Activated naive CD8-positive, alpha-beta T cell treated with anti-CD3 and anti-CD28 coated beads for 36 hours (primary cell): ENCODE results near the gene NMRK1. TPM values are rescaled to one million over a fixed set of nuclear protein-coding genes. Genes with fewer than 3 reads are reported as not detected.

Source experiments
- DNase-seq: peaks from one replicate; pipeline ENCODE4 v3.0.0; 2021
- H3K27ac Mint-ChIP-seq: one replicate; pipeline ENCODE4 v1.8.0; 2022; ENCODE audit warnings: mild to moderate bottlenecking, moderate library complexity, mixed read lengths
- H3K27me3 Mint-ChIP-seq: one replicate; pipeline ENCODE4 v1.8.0; 2022; ENCODE audit warnings: mild to moderate bottlenecking, mixed read lengths
- H3K36me3 Mint-ChIP-seq: one replicate; pipeline ENCODE4 v1.8.0; 2021; ENCODE audit warnings: mild to moderate bottlenecking, mixed read lengths
- H3K4me1 Mint-ChIP-seq: one replicate; pipeline ENCODE4 v1.8.0; 2021; ENCODE audit warnings: mixed read lengths
- H3K4me3 Mint-ChIP-seq: one replicate; pipeline ENCODE4 v1.8.0; 2022; ENCODE audit warnings: mild to moderate bottlenecking, moderate library complexity, mixed read lengths
- H3K9me3 Mint-ChIP-seq: one replicate; pipeline ENCODE4 v1.8.0; 2022; ENCODE audit warnings: mixed read lengths
- total RNA-seq, 2 experiments: library from RNA; stranded (reverse); gene quantifications; one replicate each; pipeline ENCODE4 v1.2.3, GENCODE V29; 2021

The NMRK1 gene
- total RNA-seq, 2 experiments from 2014 or later = 8.5 to 9.0 TPM

DNA sequence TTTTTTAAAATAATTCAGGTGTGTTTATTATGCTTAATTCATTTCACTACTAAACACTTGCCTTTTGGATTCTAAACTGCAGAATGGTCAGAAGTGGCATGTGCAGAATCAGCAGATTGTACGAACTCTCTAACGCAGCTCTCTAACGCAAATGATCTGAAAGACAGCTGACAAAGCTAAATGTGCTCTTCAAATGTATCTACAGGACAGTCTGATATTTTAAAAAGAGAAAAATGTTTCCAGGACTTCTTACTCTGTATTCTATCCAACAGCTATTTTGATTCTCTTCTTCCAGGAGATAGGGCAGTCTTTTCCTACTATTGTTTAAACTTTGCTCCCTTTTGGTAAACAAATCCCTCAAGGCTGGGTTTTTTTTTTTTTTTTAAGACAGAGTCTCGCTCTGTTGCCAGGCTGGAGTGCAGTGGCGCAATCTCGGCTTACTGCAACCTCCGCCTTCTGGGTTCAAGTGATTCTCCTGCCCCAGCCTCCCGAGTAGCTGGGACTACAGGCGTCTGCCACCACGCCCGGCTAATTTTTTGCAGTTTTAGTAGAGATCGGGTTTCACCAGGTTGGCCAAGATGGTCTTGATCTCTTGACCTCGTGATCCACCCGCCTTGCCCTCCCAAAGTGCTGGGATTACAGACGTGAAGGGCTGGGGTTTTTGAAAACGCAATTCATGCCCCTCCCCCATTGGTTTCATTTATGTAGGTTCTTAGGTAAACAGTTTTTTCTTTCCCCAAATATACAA is 1.2 kb downstream of the NMRK1 start:
- DNase-seq = no peak
- peak overlapping the region; percentile 87 for H3K4me3 Mint-ChIP-seq
- H3K36me3 Mint-ChIP-seq = peaks cover 9% of the 10 kb centered on the region
- H3K4me1 Mint-ChIP-seq = peaks cover 52% of the 10 kb centered on the region
- no peaks in the 10 kb centered on the region for H3K9me3 Mint-ChIP-seq
- peak overlapping the region; percentile 93 for H3K27ac Mint-ChIP-seq
- H3K27me3 Mint-ChIP-seq = no peaks in the 10 kb centered on the region

DNA sequence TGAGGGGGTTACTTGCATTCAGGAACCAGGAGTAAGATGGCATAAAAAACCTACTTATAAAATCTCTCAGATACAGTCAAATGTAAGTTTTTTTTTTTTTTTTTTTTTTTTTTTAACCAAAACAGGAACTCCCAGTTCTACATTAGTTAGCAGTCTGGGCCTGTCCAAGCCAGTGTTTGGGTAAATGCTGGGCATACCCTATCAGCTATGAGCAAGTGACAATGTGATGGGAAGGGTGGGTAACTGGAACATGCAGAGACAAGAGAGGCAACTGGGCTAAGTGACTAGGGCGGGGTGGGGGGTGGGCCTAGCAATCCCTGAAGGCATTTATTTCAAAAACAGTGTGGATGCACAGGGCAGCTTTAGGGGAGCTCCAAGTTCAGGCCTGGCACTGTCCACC is 2.3 kb downstream of the NMRK1 start:
- H3K4me3 Mint-ChIP-seq = peak overlapping the region; percentile 87
- H3K9me3 Mint-ChIP-seq = no peaks in the 10 kb centered on the region
- peaks cover 11% of the 10 kb centered on the region for H3K36me3 Mint-ChIP-seq
- no peaks in the 10 kb centered on the region for H3K27me3 Mint-ChIP-seq
- H3K27ac Mint-ChIP-seq = peak overlapping the region; percentile 68
- no peak for DNase-seq
- peaks cover 44% of the 10 kb centered on the region for H3K4me1 Mint-ChIP-seq

DNA sequence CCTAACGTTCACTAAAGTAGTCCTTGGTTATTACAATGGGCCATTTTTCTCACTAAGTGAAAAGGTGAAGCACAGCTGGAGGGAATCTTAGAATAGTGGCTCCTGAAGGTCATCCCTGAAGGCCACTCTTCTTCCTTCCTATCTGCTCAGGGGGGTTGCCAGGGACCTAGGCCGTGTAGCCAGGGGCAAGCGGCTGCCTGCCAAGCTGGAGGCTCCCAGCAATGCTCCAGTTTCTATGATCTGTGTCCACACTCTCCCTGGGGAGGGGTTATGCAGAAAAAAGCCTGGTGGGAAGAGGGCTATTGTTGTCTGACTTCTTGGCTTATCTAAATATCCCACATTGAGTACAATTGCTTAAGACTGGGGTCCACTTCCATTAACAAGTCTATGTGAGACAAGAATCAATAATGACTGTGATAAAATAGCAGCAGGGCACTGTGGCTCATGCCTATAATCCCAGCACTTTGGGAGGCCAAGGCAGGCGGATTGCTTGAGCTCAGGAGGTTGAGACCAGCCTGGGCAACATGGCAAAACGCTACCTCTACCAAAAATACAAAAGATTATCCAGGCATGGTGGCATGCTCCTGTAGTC is 3.8 kb downstream of the NMRK1 start:
- no peak for DNase-seq
- Mint-ChIP-seq H3K4me3 (no peak overlapping the region), H3K27ac (no peak overlapping the region), H3K9me3 (no peaks in the 10 kb centered on the region), H3K4me1 (peaks cover 31% of the 10 kb centered on the region), H3K36me3 (peaks cover 11% of the 10 kb centered on the region), H3K27me3 (no peaks in the 10 kb centered on the region)

DNA sequence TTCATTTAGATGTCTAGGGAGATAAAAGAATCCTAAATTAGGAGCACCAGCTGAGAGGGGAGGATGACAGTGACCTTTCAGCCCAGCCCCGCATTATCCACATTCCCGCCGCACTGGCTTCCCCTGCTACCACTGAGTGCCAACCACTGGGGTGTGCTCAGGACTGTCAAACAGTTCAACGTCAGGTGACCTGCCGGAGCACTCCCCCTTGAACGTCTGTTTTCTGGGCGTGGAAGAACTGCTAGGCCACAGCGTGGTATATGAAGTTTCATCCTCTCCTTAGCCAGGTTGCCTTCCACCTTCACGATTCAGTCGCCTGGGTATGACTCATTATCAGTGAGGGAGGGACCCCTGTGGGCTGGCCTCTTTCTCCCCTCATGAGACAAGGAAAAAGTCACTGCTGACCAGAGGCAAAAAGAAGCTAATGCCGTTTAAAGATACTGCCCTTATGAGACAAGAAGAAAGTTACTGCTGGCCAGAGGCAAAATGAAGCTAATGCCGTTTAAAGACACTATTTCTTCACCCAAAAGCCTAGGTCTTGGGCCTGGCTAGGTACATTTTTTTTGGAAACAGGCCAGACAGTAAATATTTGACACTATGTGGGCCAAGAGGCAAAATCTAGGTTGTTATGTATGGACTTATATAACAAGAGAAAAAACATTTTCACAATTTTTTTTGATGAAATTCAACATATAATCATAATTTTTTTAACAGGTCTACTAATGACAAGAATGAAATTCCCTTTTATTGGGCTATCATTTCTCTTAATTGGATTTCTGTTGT is 4.6 kb downstream of the NMRK1 start:
- H3K27ac Mint-ChIP-seq = peak overlapping the region; percentile 63
- H3K4me1 Mint-ChIP-seq = peaks cover 31% of the 10 kb centered on the region
- H3K36me3 Mint-ChIP-seq = peaks cover 11% of the 10 kb centered on the region
- DNase-seq = peak; percentile 36
- H3K9me3 Mint-ChIP-seq = no peaks in the 10 kb centered on the region
- H3K4me3 Mint-ChIP-seq = no peak overlapping the region
- no peaks in the 10 kb centered on the region for H3K27me3 Mint-ChIP-seq

DNA sequence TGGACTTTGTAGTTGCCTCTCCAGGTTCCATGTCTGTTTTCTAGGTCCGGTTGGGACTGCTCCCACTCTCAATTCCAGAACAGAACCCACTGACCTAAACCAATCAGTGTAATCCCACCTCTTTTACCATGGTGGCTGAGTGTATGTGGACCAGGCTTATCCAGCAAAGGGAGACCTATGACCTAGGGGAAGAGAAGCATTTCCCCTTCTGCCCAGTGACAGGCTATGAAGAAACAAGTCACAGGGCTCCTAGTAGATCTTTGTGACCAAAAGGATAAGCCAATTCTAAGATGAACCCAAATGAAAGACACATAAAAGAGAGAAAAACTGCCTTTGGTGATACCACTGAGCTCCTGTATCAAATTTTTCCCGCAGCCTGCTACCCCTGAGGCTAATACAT is 6.3 kb downstream of the NMRK1 start:
- no peaks in the 10 kb centered on the region for H3K9me3 Mint-ChIP-seq
- no peak overlapping the region for H3K27ac Mint-ChIP-seq
- no peaks in the 10 kb centered on the region for H3K27me3 Mint-ChIP-seq
- H3K4me3 Mint-ChIP-seq = no peak overlapping the region
- no peak for DNase-seq
- H3K36me3 Mint-ChIP-seq = peaks cover 11% of the 10 kb centered on the region
- peaks cover 29% of the 10 kb centered on the region for H3K4me1 Mint-ChIP-seq

DNA sequence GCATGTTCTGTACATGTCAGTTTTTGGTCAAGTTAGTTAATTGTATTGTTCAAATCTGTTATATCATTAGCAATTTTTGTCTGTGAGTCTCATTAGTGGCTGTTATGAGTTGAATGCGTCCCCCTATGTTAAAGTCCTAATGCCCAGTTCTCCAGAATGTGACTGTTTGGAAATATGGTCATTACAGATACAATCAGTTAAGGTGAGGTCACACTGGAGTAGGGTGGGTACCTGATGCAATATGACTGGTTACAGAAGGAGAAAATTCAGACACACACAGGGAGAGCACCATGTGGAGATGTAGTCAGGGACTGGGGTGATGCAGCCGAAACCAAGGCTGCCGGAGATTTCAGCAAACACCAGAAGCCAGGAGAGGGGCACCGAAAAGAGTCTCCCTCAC is 15.1 kb downstream of the NMRK1 start:
- Mint-ChIP-seq H3K9me3 (no peaks in the 10 kb centered on the region), H3K27ac (no peak overlapping the region), H3K36me3 (no peaks in the 10 kb centered on the region), H3K4me1 (peaks cover 40% of the 10 kb centered on the region), H3K27me3 (no peaks in the 10 kb centered on the region), H3K4me3 (no peak overlapping the region)
- no peak for DNase-seq

DNA sequence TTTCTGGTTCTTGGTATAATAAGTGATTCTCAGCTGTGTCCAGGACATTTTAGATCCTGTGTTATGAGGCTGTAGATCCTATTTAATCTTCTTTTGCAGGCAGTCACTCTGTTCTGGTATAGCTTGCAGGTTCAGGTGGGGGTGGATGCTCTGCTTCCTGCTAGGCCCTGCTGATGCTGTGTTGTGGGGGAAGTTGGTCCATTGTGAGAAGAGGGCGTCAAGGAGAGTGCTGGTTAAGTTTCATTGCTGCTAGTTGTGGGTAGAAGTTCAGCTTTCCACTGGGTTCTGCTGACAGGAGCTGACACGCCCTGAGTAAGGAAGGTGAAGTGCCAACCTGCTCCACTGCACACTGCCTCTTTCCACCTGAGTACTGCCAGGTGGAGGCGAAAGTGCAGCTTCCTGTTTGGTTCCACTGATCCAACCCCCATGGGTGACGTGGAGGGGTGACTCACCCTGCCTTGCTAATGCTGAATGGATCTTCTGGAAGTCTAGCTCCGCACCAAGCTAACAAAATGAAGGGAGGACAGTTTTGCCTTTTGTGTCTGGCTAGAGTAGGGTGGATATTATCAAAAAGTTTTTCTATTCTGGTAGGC is 16.3 kb downstream of the NMRK1 start:
- Mint-ChIP-seq H3K36me3 (no peaks in the 10 kb centered on the region), H3K27ac (peak overlapping the region; percentile 72), H3K27me3 (no peaks in the 10 kb centered on the region), H3K4me3 (no peak overlapping the region), H3K9me3 (no peaks in the 10 kb centered on the region), H3K4me1 (peaks cover 38% of the 10 kb centered on the region)
- peak; percentile 69 for DNase-seq

DNA sequence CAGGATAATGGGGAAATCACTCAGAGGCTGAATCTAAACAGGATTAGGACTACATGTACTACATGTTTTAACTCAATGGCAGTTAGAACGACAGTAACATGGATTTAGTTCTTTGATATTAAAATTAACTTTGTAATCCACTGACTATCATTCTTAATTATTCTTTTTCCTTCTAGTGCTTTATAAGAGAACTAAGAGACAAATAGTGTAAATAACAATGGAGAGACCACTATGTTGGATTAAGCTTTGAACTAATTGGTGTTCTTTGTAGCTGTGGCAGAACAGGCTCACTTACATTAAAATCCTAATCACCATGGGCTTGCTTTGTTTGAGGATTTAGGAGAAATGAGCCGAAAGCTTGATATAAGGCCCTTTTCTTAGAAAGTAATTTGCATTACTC is 18.8 kb downstream of the NMRK1 start:
- peaks cover 38% of the 10 kb centered on the region for H3K4me1 Mint-ChIP-seq
- H3K36me3 Mint-ChIP-seq = no peaks in the 10 kb centered on the region
- no peak for DNase-seq
- no peak overlapping the region for H3K4me3 Mint-ChIP-seq
- H3K27me3 Mint-ChIP-seq = no peaks in the 10 kb centered on the region
- H3K9me3 Mint-ChIP-seq = no peaks in the 10 kb centered on the region
- no peak overlapping the region for H3K27ac Mint-ChIP-seq

DNA sequence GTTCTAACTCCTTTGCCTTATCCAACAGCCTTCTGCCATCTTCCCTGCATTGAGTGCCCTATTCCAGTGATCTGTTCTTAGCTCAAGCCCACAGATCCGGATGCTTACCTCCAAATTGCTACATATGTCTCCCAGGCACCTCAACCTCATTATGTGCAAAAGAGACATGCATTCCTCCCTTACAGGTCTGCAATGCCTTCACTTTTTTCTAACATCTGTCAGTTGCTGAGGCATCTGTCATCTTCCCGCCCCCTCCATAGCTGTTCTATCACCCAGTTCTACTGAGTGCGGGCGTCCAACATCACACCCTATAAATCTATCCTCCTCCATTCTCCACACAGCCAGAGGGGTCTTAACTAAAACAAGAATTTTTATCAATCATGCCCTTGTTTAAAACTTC is 20.1 kb downstream of the NMRK1 start:
- no peak for DNase-seq
- H3K9me3 Mint-ChIP-seq = no peaks in the 10 kb centered on the region
- H3K36me3 Mint-ChIP-seq = no peaks in the 10 kb centered on the region
- no peak overlapping the region for H3K27ac Mint-ChIP-seq
- no peaks in the 10 kb centered on the region for H3K27me3 Mint-ChIP-seq
- peaks cover 37% of the 10 kb centered on the region for H3K4me1 Mint-ChIP-seq
- no peak overlapping the region for H3K4me3 Mint-ChIP-seq

DNA sequence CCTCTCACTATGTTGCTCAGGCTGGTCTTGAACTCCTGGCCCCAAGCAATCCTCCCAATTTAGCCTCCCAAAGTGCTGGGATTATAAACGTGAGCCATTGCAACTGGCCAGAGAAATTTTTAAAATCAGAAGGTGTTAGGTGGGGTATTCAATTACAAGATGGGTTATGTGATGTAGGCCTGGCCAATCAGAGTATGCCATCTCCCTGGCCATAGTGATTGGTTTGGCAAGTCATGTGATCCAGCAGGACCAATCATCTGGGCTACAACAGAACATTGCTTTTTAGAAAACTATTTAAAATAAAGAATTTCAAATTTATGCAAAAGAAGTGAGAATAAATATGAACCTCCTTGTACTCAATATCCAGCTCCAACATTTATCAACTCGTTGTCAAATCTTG is 22.4 kb downstream of the NMRK1 start:
- H3K4me1 Mint-ChIP-seq = peaks cover 17% of the 10 kb centered on the region
- no peaks in the 10 kb centered on the region for H3K9me3 Mint-ChIP-seq
- no peak for DNase-seq
- no peaks in the 10 kb centered on the region for H3K36me3 Mint-ChIP-seq
- H3K4me3 Mint-ChIP-seq = no peak overlapping the region
- H3K27me3 Mint-ChIP-seq = no peaks in the 10 kb centered on the region
- H3K27ac Mint-ChIP-seq = no peak overlapping the region

DNA sequence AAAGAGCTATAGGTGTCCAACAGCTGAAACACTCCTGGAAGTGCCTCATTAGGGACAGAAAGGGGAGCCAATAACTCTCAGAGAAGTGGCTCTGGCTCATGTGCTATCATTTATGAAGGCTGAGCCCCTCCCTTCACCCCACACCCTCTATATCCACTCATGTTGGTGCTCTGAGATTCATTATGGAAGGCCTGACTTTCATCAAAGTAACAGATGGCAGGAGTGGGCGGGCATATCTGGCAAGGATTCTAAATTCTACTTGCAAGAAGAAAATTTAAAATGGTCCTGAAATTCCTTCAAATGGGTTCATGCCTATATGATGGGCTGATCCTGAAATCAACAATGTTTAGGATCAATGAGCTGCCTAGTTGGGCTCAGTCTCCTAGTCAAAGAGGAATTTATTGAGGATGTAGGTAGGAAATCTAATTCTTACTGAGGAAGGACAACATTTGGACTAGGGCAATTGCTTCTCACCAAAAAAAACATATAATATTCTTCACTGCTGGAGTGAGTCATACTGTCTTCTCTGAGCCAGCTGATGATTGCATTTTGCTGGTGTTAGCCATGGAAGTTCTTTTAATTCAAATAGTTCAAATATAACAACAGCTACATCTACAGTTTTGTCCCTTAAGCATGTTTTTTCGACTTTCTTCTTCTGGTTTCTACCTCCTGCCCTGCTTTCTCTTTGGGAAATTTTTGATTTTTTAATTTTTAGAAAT is 23.5 kb downstream of the NMRK1 start:
- Mint-ChIP-seq H3K9me3 (no peaks in the 10 kb centered on the region), H3K4me1 (peaks cover 10% of the 10 kb centered on the region), H3K4me3 (no peak overlapping the region), H3K36me3 (peaks cover 5% of the 10 kb centered on the region), H3K27me3 (no peaks in the 10 kb centered on the region), H3K27ac (no peak overlapping the region)
- no peak for DNase-seq

DNA sequence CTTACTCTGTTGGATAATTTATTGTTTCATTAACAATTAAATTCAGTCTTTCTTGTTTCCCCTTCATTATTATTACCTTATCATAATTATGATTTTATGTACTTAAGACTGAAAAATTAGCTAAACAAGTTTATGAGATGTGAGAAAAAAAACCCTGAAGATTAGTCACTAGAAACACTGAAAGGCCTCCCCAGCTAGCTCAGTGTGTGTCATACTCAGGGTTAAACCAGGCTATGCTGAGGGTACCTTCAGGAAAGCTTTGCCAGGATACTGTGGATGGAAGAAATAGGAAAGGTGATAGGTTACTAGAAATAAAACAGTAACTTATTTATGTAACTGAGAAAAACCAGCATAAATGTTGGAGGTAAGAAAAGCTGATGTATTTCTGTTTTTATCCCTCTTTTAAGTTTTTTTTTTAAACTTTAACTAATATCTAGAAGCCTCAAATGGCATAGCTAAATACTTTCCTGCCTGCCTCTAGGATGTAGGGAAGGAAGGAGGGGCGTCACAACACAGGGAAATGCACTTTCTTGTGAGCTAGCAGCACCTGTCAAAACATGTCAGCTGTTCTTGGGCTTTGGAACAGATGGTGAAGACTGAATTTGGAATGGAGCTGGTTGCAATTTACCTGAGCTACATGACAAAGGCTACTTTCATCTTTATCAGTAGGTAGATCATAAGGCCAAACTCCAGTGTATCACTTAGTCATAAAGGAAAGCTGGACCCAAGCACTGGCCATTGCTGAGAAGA is 24.2 kb downstream of the NMRK1 start:
- Mint-ChIP-seq H3K27ac (no peak overlapping the region), H3K36me3 (peaks cover 8% of the 10 kb centered on the region), H3K4me3 (no peak overlapping the region), H3K27me3 (no peaks in the 10 kb centered on the region), H3K4me1 (peaks cover 4% of the 10 kb centered on the region), H3K9me3 (peaks cover 2% of the 10 kb centered on the region)
- no peak for DNase-seq

DNA sequence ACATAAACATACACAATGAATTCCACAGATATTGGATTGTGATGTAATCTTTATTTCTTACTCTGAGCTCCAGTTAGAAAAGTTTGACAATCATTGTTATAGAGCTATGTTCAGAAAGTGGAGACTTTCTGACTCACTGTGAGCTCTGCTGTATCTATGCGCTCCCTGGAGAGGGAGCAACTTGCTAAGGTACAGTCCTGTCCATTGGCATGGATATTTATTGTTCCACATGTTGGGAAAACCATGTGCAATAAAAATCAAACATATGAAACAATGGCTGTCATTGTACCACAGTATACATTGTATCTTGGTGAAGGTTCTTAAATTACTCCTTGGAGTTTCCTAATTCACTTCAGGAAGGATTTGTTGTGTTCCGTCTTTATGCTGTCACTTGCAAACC is 26.8 kb downstream of the NMRK1 start:
- DNase-seq = no peak
- H3K9me3 Mint-ChIP-seq = peaks cover 2% of the 10 kb centered on the region
- no peaks in the 10 kb centered on the region for H3K4me1 Mint-ChIP-seq
- H3K36me3 Mint-ChIP-seq = peaks cover 10% of the 10 kb centered on the region
- H3K4me3 Mint-ChIP-seq = no peak overlapping the region
- no peak overlapping the region for H3K27ac Mint-ChIP-seq
- no peaks in the 10 kb centered on the region for H3K27me3 Mint-ChIP-seq

DNA sequence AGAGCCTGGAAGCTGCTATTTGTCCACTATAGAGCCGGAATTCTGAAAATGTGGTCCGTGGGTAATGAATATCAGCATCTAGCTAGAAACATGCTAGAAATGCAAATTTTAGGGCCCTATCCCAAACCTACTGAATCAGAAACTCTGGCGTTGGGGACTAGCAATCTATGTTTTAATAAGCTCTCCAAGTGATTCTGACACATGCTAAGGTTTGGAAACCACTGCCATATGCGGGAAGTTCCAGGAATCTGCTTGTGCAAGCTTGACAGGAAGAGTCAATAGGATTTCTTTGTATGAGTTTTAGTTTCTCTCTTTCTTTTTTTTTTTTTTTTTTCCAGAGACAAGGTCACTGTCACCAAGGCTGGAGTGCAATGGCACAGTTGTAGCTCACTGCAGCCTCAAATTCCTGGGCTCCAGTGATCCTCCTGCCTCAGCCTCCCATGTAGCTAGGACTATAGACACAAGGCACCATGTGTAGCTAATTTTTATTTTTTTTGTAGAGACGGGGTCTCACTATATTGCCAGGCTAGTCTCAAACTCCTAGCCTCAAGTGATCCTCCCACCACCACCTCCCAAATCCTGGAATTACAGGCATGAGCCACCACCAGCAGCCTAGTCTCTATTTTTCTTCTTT is 33.5 kb downstream of the NMRK1 start:
- Mint-ChIP-seq H3K9me3 (peaks cover 2% of the 10 kb centered on the region), H3K27ac (no peak overlapping the region), H3K27me3 (no peaks in the 10 kb centered on the region), H3K4me3 (no peak overlapping the region), H3K4me1 (no peaks in the 10 kb centered on the region), H3K36me3 (peaks cover 5% of the 10 kb centered on the region)
- DNase-seq = no peak
